HG02642 (cell line): Measurements from ENCODE around the gene HSP90B1.

ENCODE experiments used
- ATAC-seq: cut with Tn5 transposase; IDR thresholded peaks from one replicate; pipeline ENCODE4 v1.9.1; 2021; ENCODE audit warnings: mild to moderate bottlenecking; ENCODE audit not compliant: unreplicated experiment, poor library complexity

The HSP90B1 gene

DNA sequence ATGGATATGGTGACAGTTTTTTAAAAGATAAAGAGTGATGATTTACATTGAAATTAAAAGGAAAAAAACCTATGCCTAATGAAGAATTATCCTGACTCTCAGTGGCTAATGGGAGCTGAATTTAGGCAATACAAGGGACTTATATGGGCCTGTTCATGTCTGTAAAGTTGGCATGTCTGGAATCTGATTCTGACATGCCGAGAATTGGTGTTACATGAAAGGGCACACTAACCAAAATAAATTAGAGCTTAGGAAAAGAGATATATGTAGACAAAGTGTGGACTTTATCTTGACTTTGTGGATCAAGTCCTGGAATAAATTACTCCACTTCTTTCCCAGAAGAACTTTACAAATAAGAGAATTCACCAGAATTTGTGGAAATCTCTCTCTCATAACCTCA lies 36.5 kb downstream of the HSP90B1 start:
- ATAC-seq: no peak

DNA sequence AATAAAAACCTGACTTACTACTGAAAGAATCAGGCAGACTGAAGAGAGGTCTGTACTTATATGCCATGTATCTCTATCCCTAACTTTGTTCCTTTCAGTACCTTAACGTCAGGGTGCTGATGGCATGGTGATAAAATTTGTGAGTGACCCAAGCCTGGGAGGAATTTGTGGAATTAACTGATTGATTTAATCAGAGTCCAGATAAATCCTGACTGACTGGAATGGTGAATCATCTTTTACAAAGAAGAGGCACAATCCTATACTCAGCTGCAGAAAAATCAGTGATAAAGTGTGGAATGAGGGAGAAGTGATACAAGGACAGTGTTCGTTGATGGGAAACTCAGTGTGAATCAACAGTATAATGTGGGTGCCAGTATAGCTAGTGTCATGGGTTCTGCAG lies 39.2 kb downstream of the HSP90B1 start:
- ATAC-seq: no peak

DNA sequence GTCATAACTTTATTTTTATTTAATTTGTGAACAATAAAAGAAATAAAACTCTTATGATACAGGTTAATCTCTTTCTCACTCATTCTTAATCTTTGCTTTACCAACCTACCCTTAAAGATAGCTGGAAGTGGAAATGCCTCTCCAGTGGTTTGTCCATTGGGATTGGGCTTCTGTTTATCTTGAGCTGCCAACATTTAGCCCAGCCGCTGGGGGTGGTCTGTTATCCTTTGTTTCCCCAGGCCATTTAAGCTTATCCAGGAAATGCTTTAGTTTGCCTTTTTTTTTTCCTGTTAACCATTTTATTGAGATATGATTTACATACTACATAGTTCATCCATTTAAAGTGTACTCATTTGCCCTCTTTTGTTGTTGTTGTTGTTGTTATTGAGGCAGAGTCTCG lies 43.7 kb downstream of the HSP90B1 start:
- no peak for ATAC-seq

DNA sequence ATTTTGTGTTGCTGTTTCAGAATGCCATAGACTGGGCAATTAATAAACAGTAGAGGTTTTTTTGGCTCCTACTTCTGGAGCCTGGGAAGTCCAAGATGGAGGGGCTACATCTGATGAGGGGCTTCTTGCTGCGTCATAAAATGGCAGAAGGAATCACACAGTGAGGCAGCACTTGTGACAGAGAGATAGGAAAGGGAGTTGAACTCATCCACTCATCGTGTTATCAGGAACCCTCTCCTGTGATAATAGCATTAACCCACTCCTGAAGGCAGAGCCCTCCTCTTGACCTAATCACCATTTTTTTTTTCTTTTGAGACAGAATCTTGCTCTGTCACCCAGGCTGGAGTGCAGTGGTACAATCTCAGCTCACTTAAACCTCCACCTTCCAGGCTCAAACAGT lies 45.2 kb downstream of the HSP90B1 start:
- no peak for ATAC-seq

DNA sequence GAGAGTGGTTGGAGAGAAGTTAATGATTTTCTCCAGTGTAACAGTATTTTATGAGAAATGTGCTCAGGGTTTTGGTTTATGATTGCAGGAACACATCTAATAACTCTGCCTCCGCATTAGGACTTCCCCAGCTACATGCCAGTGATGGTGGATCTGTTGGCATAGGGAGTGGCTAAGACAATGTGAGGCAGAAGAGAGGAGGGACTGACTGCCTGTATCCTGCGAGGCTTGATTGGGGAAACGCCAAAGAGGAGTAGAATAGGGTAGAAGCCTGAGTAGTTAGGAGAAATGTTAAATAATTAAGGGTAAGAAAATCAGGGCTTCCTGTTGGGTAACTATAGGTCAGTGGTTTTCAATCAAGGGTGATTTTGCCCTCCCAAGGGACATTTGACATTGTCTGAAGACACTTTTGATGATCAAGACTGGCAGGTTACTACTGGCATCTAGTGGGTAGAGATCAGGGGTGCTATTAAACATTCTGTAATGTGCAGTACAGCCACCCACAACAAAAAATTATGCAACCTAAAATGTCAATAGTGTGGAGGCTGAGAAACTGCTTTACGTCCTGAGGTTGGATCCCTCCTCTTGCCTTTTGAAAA lies 48.3 kb downstream of the HSP90B1 start:
- no peak for ATAC-seq

DNA sequence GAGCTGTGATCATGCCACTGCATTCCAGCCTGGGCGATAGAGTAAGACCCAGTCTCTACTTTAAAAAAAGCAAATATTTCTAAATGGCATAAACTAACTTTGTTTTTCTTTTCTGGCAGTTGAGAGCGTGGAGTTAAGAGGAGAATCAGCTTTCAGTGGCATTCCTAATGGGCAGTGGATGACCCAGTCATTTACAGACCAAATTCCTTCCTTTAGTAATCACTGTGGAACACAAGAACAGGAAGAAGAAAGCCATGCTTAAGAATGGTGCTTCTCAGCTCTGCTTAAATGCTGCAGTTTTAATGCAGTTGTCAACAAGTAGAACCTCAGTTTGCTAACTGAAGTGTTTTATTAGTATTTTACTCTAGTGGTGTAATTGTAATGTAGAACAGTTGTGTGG lies 56.6 kb downstream of the HSP90B1 start:
- ATAC-seq: no peak

DNA sequence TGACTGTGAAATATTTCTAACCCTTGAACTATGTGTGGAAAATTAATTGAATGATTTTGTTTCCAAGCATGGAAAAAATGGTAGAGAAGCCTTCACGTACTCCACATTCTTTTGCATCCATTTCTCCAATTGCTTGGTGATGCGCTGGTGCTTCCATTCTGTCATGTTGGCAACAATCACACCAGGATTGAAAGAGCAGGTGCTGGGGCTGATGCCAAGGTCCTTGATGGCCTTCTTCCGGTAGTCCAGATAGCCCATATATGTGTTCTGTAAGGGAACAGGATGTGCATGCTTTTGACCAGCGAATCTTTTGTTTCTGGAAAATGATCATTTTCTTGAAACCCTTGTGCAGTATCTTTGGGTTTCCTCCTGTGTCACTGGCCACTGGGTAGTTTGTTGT lies 64.0 kb downstream of the HSP90B1 start:
- ATAC-seq: no peak

DNA sequence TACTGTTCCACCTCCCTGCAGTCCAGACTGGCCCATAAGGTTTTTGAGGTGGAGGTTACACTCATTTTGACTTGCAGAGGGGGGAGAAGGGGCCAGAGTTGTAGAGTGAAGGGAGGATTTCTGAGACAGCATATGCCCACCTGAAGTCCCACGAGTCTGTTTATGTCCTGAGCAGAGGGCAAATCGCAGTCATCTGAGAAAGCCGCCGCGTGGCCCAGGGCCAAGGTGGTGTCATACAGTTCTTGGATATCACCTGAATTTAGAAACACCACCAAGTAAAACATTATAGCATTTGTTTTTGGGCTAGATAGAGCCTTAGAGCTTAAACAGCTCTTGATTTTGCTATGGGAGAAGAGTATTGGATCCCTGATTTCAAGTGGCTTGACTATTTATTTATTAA lies 66.4 kb downstream of the HSP90B1 start:
- no peak for ATAC-seq

DNA sequence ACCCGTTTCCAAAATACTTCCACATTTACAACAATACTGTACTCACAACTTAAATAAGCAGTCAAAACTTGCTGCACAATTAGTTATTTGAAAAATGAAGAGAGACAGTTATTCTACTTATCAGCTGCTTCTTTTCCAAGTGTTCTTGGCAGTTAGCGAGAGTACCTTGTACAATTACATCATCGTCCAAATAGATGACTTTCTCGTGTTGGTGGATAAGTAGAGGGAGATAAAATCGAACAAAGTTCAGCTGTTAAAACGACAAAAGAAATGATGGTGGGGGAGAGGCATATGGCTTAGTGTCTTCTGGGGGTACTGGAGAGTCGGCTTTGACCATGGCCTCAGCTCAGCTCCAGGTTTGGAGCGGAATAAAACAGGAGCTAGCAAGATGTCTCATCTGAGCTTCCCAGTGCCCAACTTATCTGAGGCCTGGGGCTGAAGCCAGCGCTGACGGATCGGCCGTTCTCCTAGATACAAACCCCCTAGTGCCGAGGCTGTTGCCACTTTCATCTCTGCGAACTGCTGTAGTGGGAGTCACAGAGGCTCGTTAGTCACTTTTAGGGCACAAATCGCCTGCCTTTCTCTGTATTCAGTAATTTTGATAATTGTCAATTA lies 67.2 kb downstream of the HSP90B1 start:
- ATAC-seq: no peak
